Endothelial cell of umbilical vein (primary cell): ENCODE results near the gene METTL13. TPM values are rescaled to one million over a fixed set of nuclear protein-coding genes. Genes with fewer than 3 reads are reported as not detected.

Experiments
- BruUV-seq: library from RNA; stranded (reverse); fragments of 400-500 nt; replicated peaks from 2 replicates; lab custom pipeline; 2021; lab: Mats Ljungman, UMichigan
- CTCF ChIA-PET: fragments of 300-600, 350-600 bp; sonication (Branson Sonifier 250); formaldehyde crosslinking; loops from one replicate; lab custom pipeline; 2021; ENCODE audit warnings: antibody characterized with exemption, inconsistent platforms; lab: Charles Lee
- POLR2A ChIA-PET: fragments of 300-600, 350-600 bp; sonication (Branson Sonifier 250); formaldehyde crosslinking; loops from one replicate; lab custom pipeline; 2021; ENCODE audit warnings: antibody characterized with exemption, inconsistent platforms; lab: Charles Lee
- DNase-seq: peaks from one replicate; pipeline ENCODE4 v3.0.0-alpha.2; 2011; ENCODE audit warnings: low read depth, low spot score
- FAIRE-seq: peaks from 2 replicates; lab custom pipeline; 2011; peaks lifted over from hg19 to GRCh38; lab: Jason Lieb, UNC
- H2AFZ ChIP-seq: 2 replicates; pipeline ENCODE4 v1.6.0; 2012; ENCODE audit warnings: low read depth, low read length, control low read depth, inconsistent platforms
- H3K27ac ChIP-seq: 2 replicates; pipeline ENCODE4 v1.5.1; 2011; ENCODE audit warnings: low read depth, mild to moderate bottlenecking, control low read depth, low read length, moderate library complexity; ENCODE audit not compliant: insufficient read depth
- H3K27me3 ChIP-seq, 2 experiments: 2 replicates each; pipeline versions ENCODE4 v1.6.0 to v1.6.1; 2011; ENCODE audit warnings: low read length in 2 of 2, mixed read lengths in 1 of 2; ENCODE audit not compliant: control insufficient read depth in 2 of 2, insufficient read depth in 2 of 2
- H3K36me3 ChIP-seq, 2 experiments: 2 replicates in 1 of 2; 3 replicates in 1 of 2; pipeline ENCODE4 v1.5.1; 2011; ENCODE audit warnings: low read length in 2 of 2, mild to moderate bottlenecking in 1 of 2, moderate library complexity in 1 of 2; ENCODE audit not compliant: control insufficient read depth in 2 of 2, insufficient read depth in 2 of 2; ENCODE audit errors: extremely low read depth in 1 of 2
- H3K4me1 ChIP-seq: 3 replicates; pipeline ENCODE4 v1.5.1; 2011; ENCODE audit warnings: mild to moderate bottlenecking, low read length; ENCODE audit not compliant: control insufficient read depth, insufficient read depth; ENCODE audit errors: extremely low read depth
- H3K4me2 ChIP-seq: 2 replicates; pipeline ENCODE4 v1.6.1; 2011; ENCODE audit warnings: low read length, control low read depth, mixed read lengths; ENCODE audit not compliant: insufficient read depth
- H3K4me3 ChIP-seq, 3 experiments: fragments of 200-600 bp in 1 of 3; sonication (generic), shearing (Covaris generic) in 1 of 3; replicated peaks in 1 of 3; 2 replicates each; pipeline ENCODE4 v1.5.1; 2011 to 2016; ENCODE audit warnings: control low read depth in 3 of 3, low read length in 3 of 3, mild to moderate bottlenecking in 2 of 3, inconsistent platforms in 1 of 3, low read depth in 1 of 3, moderate library complexity in 1 of 3; ENCODE audit not compliant: insufficient read depth in 1 of 3
- H3K79me2 ChIP-seq: 2 replicates; pipeline ENCODE4 v1.6.0; 2012; ENCODE audit warnings: low read length, inconsistent platforms; ENCODE audit not compliant: control insufficient read depth, insufficient read depth
- H3K9ac ChIP-seq: replicated peaks from 2 replicates; pipeline ENCODE3; 2011; ENCODE audit warnings: low read length, control low read depth; ENCODE audit not compliant: insufficient read depth; ENCODE audit errors: extremely low read depth
- H3K9me1 ChIP-seq: replicated peaks from 3 replicates; pipeline ENCODE4 v1.6.0; 2011; ENCODE audit warnings: mild to moderate bottlenecking, low read length; ENCODE audit not compliant: control insufficient read depth, insufficient read depth; ENCODE audit errors: extremely low read depth
- H3K9me3 ChIP-seq: replicated peaks from 2 replicates; pipeline ENCODE4 v1.5.1; 2012; ENCODE audit warnings: low read length, inconsistent platforms; ENCODE audit not compliant: control insufficient read depth, insufficient read depth
- H4K20me1 ChIP-seq: replicated peaks from 2 replicates; pipeline ENCODE3; 2011; ENCODE audit warnings: mild to moderate bottlenecking, low read length; ENCODE audit not compliant: control insufficient read depth, insufficient read depth; ENCODE audit errors: extremely low read depth
- EZH2 ChIP-seq: IDR thresholded peaks from 2 replicates; pipeline ENCODE4 v1.6.1; 2012; ENCODE audit warnings: borderline replicate concordance, low read depth, mild to moderate bottlenecking, moderate library complexity, low read length, inconsistent platforms; ENCODE audit not compliant: severe bottlenecking
- FOS ChIP-seq: IDR thresholded peaks from 2 replicates; pipeline ENCODE4 v1.6.1; 2011; ENCODE audit warnings: mild to moderate bottlenecking, low read length, moderate library complexity, borderline replicate concordance; ENCODE audit not compliant: insufficient read depth
- GATA2 ChIP-seq: IDR thresholded peaks from 2 replicates; pipeline ENCODE4 v1.7.0; 2011; ENCODE audit warnings: low read depth, mild to moderate bottlenecking, moderate library complexity, mixed read lengths, low read length; ENCODE audit not compliant: insufficient read length, insufficient read depth
- JUN ChIP-seq: IDR thresholded peaks from 2 replicates; pipeline ENCODE4 v1.6.1; 2011; ENCODE audit warnings: borderline replicate concordance, low read depth; ENCODE audit not compliant: insufficient read length, insufficient read depth
- MAX ChIP-seq: IDR thresholded peaks from 2 replicates; pipeline ENCODE4 v1.6.1; 2011; ENCODE audit not compliant: insufficient read depth, insufficient read length
- MYC ChIP-seq: IDR thresholded peaks from one replicate; pipeline ENCODE4 v1.6.1; 2011; ENCODE audit warnings: mild to moderate bottlenecking, low read depth, low read length
- POLR2A ChIP-seq: IDR thresholded peaks from 2 replicates; pipeline ENCODE4 v1.6.1; 2012; ENCODE audit warnings: low read depth, mild to moderate bottlenecking, control low read depth, low read length
- POLR2AphosphoS5 ChIP-seq: IDR thresholded peaks from 2 replicates; pipeline ENCODE4 v1.6.1; 2012; ENCODE audit warnings: low read depth, mild to moderate bottlenecking, control low read depth, low read length, moderate library complexity; ENCODE audit not compliant: insufficient read depth
- dilution Hi-C: fragments of 300-500 bp; cut with MboI; formaldehyde crosslinking; loops from one replicate; pipeline ENCODE4 v1.15.0; 2019; ENCODE audit warnings: low sequenced_read_pairs; ENCODE audit not compliant: extremely low pct_ligation_motif_present
- intact Hi-C: fragments of 100-400 bp; cut with micrococcal nuclease; formaldehyde crosslinking; loops from one replicate; pipeline ENCODE4 v1.10.0; 2022
- polyA plus RNA-seq, 4 experiments: library from polyadenylated mRNA; depleted of rRNA in 3 of 4; stranded (reverse) in 3 of 4; unstranded in 1 of 4; fragments of >200 nt; gene quantifications; 2 replicates each; pipeline versions ENCODE4 v1.2.1 to v1.2.3, GENCODE V29; 2011 to 2012; ENCODE audit warnings: missing spikeins in 1 of 4
- total RNA-seq: library from RNA; stranded (reverse); gene quantifications from 2 replicates; pipeline ENCODE4 v1.2.3, GENCODE V29; 2021
- TF ChIP-seq, protein P1 (sequence below), 2 donors: IDR thresholded peaks; 1 replicate in 1 of 2; 2 replicates in 1 of 2; pipeline ENCODE4 v1.5.1; 2011; ENCODE audit warnings: low read length in 2 of 2, mild to moderate bottlenecking in 2 of 2, moderate library complexity in 2 of 2, control low read depth in 1 of 2, inconsistent platforms in 1 of 2, low read depth in 1 of 2; ENCODE audit not compliant: insufficient read depth in 1 of 2; ENCODE audit errors: extremely low read depth in 1 of 2

The METTL13 gene
- total and polyA plus RNA-seq, 2 donors (not counting 3 experiments of a cell fraction or from before 2014, with no cell fraction given) = 21.2 to 26.5 TPM

GRCh38 chr1:171754353-171754705, 27.1 kb upstream of the METTL13 start:
- DNase-seq (no peak), FAIRE-seq (no peak)
- dilution Hi-C loops = no loop called here

GRCh38 chr1:171754971-171755370, 26.5 kb upstream of the METTL13 start:
- Histone ChIP-seq H4K20me1 (no peaks in the 10 kb centered on the region), H3K36me3 (no peaks in the 10 kb centered on the region), H3K27me3 (peaks cover 2 to 13% of the 10 kb centered on the region in 2 experiments), H3K79me2 (no peaks in the 10 kb centered on the region), H3K4me2 (no peak overlapping the region), H3K9me1 (no peaks in the 10 kb centered on the region), H3K9ac (no peak overlapping the region), H3K4me1 (no peaks in the 10 kb centered on the region), H3K27ac (no peak overlapping the region), H3K4me3 (no peak overlapping the region), H3K9me3 (no peaks in the 10 kb centered on the region), H2AFZ (no peak overlapping the region)
- FAIRE-seq = no peak
- dilution Hi-C loops = no loop called here
- no TSS peak for BruUV-seq
- intact Hi-C loops = no loop called here
- ChIA-PET POLR2A (no interaction called here), CTCF (interaction anchor here (0.9 to 1.4 kb wide), 3 partner anchors 39 to 229 kb away, joined by 4 read pairs; no protein-coding TSS in a partner anchor)
- no peak for TF ChIP-seq POLR2AphosphoS5
- no peak for TF ChIP-seq MYC
- TF ChIP-seq JUN = no peak
- no peak for TF ChIP-seq FOS
- TF ChIP-seq MAX = no peak
- TF ChIP-seq, protein P1, sequence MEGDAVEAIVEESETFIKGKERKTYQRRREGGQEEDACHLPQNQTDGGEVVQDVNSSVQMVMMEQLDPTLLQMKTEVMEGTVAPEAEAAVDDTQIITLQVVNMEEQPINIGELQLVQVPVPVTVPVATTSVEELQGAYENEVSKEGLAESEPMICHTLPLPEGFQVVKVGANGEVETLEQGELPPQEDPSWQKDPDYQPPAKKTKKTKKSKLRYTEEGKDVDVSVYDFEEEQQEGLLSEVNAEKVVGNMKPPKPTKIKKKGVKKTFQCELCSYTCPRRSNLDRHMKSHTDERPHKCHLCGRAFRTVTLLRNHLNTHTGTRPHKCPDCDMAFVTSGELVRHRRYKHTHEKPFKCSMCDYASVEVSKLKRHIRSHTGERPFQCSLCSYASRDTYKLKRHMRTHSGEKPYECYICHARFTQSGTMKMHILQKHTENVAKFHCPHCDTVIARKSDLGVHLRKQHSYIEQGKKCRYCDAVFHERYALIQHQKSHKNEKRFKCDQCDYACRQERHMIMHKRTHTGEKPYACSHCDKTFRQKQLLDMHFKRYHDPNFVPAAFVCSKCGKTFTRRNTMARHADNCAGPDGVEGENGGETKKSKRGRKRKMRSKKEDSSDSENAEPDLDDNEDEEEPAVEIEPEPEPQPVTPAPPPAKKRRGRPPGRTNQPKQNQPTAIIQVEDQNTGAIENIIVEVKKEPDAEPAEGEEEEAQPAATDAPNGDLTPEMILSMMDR (IDR thresholded peaks at IDR 0.05; ENCODE audit: extremely low read depth in 1 of 2, insufficient read depth in 1 of 2, low read depth in 1 of 2, low read length in 2 of 2) = no peak
- no peak for TF ChIP-seq POLR2A
- TF ChIP-seq GATA2 = no peak
- no peak for TF ChIP-seq EZH2
- DNase-seq = no peak

More at GRCh38 chr1:171754353-171754705, 27.1 kb upstream of the METTL13 start:
- TF ChIP-seq GATA2 (no peak), MAX (no peak), EZH2 (no peak), FOS (no peak)
- Histone ChIP-seq H2AFZ (no peak overlapping the region), H3K79me2 (no peaks in the 10 kb centered on the region), H3K27ac (no peak overlapping the region), H3K4me2 (no peak overlapping the region), H4K20me1 (no peaks in the 10 kb centered on the region), H3K4me3 (no peak overlapping the region), H3K9me1 (no peaks in the 10 kb centered on the region), H3K36me3 (no peaks in the 10 kb centered on the region), H3K4me1 (no peaks in the 10 kb centered on the region), H3K9me3 (no peaks in the 10 kb centered on the region), H3K27me3 (peaks cover 2 to 13% of the 10 kb centered on the region in 2 experiments), H3K9ac (no peak overlapping the region)
- BruUV-seq = no TSS peak
- ChIA-PET POLR2A (no interaction called here), CTCF (interaction anchor here (0.9 to 1.2 kb wide), 3 partner anchors 13 to 229 kb away, joined by 3 to 4 read pairs (median 4); no protein-coding TSS in a partner anchor)
- intact Hi-C loops = no loop called here
